K562 (cell line): Measurements from ENCODE around the gene XPNPEP3. TPM values are rescaled to one million over a fixed set of nuclear protein-coding genes. Genes with fewer than 3 reads are reported as not detected.

Experiments used
- ARID3B ChIP-seq: fragments of 250-450 bp; sonication (Bioruptor Pico); IDR thresholded peaks from 2 replicates; pipeline ENCODE4 v1.4.0; 2020; ENCODE audit warnings: borderline replicate concordance
- BRCA1 ChIP-seq, 2 experiments: fragments of 450-650 bp in 1 of 2; sonication (generic) in 1 of 2; formaldehyde crosslinking in 1 of 2; IDR thresholded peaks; 2 replicates each; pipeline versions ENCODE4 v1.5.0 to v1.6.1; 2017 to 2020; ENCODE audit warnings: mild to moderate bottlenecking in 1 of 2, missing genetic modification reagents in 1 of 2
- CBX5 ChIP-seq: IDR thresholded peaks from 2 replicates; pipeline ENCODE4 v1.6.1; 2014; ENCODE audit warnings: low read depth, borderline replicate concordance
- FOXJ2 ChIP-seq: fragments of 200-800 bp; sonication (Bioruptor generic); IDR thresholded peaks from 2 replicates; pipeline ENCODE4 v1.6.1; 2016; ENCODE audit warnings: missing genetic modification characterization, missing compliant biosample characterization
- MAFG ChIP-seq: fragments of 450-650 bp; conservative IDR thresholded peaks from 2 replicates; pipeline ENCODE4 v1.6.1; 2016; ENCODE audit warnings: missing genetic modification characterization, missing compliant biosample characterization
- MXD1 ChIP-seq: fragments of 250-450 bp; sonication (Bioruptor Pico); IDR thresholded peaks from 2 replicates; pipeline ENCODE4 v1.8.0; 2021; ENCODE audit warnings: borderline replicate concordance, mild to moderate bottlenecking, moderate library complexity; ENCODE audit not compliant: poor library complexity, severe bottlenecking
- NONO ChIP-seq, 2 experiments: fragments of 200-400 bp in 1 of 2; fragments of 450-650 bp in 1 of 2; formaldehyde crosslinking in 1 of 2; IDR thresholded peaks; 2 replicates each; pipeline ENCODE4 v1.6.1; 2017; ENCODE audit warnings: low read depth in 2 of 2, mild to moderate bottlenecking in 2 of 2, moderate library complexity in 2 of 2, low read length in 1 of 2
- PBX2 ChIP-seq, 2 experiments: IDR thresholded peaks in 1 of 2; conservative IDR thresholded peaks in 1 of 2; 2 replicates each; pipeline ENCODE4 v1.6.1; 2016; ENCODE audit warnings: low read depth in 2 of 2, mild to moderate bottlenecking in 1 of 2, missing compliant biosample characterization in 1 of 2, missing genetic modification characterization in 1 of 2, moderate library complexity in 1 of 2
- PKNOX1 ChIP-seq: fragments of 450-650 bp; IDR thresholded peaks from 2 replicates; pipeline ENCODE4 v1.6.1; 2016
- PREB ChIP-seq: sonication (generic); formaldehyde crosslinking; IDR thresholded peaks from 2 replicates; pipeline ENCODE4 v1.8.1; 2023; ENCODE audit warnings: mild to moderate bottlenecking, missing genetic modification reagents
- RBM39 ChIP-seq: fragments of 200-400 bp; formaldehyde crosslinking; optimal IDR thresholded peaks from 2 replicates; pipeline ENCODE3; 2018; ENCODE audit warnings: low read depth, low read length
- SMAD4 ChIP-seq: fragments of 250-450 bp; sonication (Bioruptor Pico); conservative IDR thresholded peaks from 2 replicates; pipeline ENCODE4 v1.8.0; 2021; ENCODE audit warnings: inconsistent platforms, mild to moderate bottlenecking, moderate library complexity
- TAL1 ChIP-seq: fragments of 450-650 bp; IDR thresholded peaks from 2 replicates; pipeline ENCODE4 v1.6.1; 2016; ENCODE audit warnings: mild to moderate bottlenecking
- ZFPM2 ChIP-seq: fragments of 250-450 bp; sonication (Bioruptor Pico); IDR thresholded peaks from 2 replicates; pipeline ENCODE4 v1.5.1; 2022; ENCODE audit warnings: mild to moderate bottlenecking
- ZNF717 ChIP-seq: fragments of 250-450 bp; sonication (Bioruptor Pico); IDR thresholded peaks from 2 replicates; pipeline ENCODE4 v1.5.0; 2021
- ZNF77 ChIP-seq: fragments of 250-450 bp; sonication (Bioruptor Pico); IDR thresholded peaks from 2 replicates; pipeline ENCODE4 v1.5.0; 2020
- polyA plus RNA-seq, 8 experiments: library from polyadenylated mRNA; depleted of rRNA in 4 of 8; stranded (reverse) in 5 of 8; unstranded in 3 of 8; fragments of >200 nt; fragmentation: Nextera tagmentation in 2 of 8; fragmentation: Illumina TruSeq in 1 of 8; extraction: Ambion mirVana in 2 of 8; extraction: Trizol in 1 of 8; gene quantifications; 2 replicates each; pipeline versions ENCODE4 v1.2.1 to v1.2.3, GENCODE V29; 2011 to 2014; ENCODE audit warnings: inconsistent platforms in 1 of 8, missing spikeins in 1 of 8
- total RNA-seq, 7 experiments: library from RNA; depleted of rRNA in 6 of 7; stranded (reverse); fragments of >200 nt in 6 of 7; fragmentation: Illumina TruSeq in 2 of 7; extraction: Trizol in 2 of 7; gene quantifications; 2 replicates each; pipeline versions ENCODE4 v1.2.1 to v1.2.3, GENCODE V29; 2011 to 2021; ENCODE audit warnings: low replicate concordance in 1 of 7

The XPNPEP3 gene
- total and polyA plus RNA-seq, 9 of the 15 experiments (the other 6 are each of a cell fraction or from before 2014, with no cell fraction given), result 9.1 to 22.6 (median 15.6) TPM

- TF ChIP-seq BRCA1 (IDR thresholded peaks at IDR 0.05), result no peak
- no peak for TF ChIP-seq BRCA1 (CRISPR knock-in tag; IDR thresholded peaks at IDR 0.05)
- TF ChIP-seq PREB, result no peak
- TF ChIP-seq TAL1, result peak; percentile 99
- TF ChIP-seq ZFPM2 (CRISPR knock-in tag), result peak; percentile 99
- no peak for TF ChIP-seq CBX5
- TF ChIP-seq RBM39, result no peak
- peak; percentile 98 for TF ChIP-seq MXD1 (CRISPR knock-in tag)
- peak; percentile 95 for TF ChIP-seq FOXJ2 (tag)
- peak; percentile 100 for TF ChIP-seq SMAD4 (CRISPR knock-in tag)
- no peak for TF ChIP-seq PBX2 (CRISPR knock-in tag; IDR thresholded peaks at IDR 0.05; ENCODE audit: low read depth)
- peak; percentile 98 for TF ChIP-seq PBX2 (tag; conservative IDR thresholded peaks at IDR 0.05; ENCODE audit: low read depth)
- TF ChIP-seq ZNF77 (CRISPR knock-in tag), result peak; percentile 87
- 0 out of 4 replicates have a peak, but pooled peaks of 1 of the 2 experiments have one; percentile 15 for TF ChIP-seq NONO (IDR thresholded peaks at IDR 0.05; ENCODE audit: low read depth in 2 of 2, low read length in 1 of 2)
- TF ChIP-seq ZNF717 (CRISPR knock-in tag), result peak; percentile 92
- TF ChIP-seq MAFG, result peak; percentile 89
- TF ChIP-seq ARID3B (CRISPR knock-in tag), result peak; percentile 97; the same call in 1 of the 2 replicates
- TF ChIP-seq PKNOX1, result peak; percentile 84
Measured at GRCh38 chr22:40813912-40814315, 43.0 kb upstream of the XPNPEP3 start (continued).
